IMR-90 (cell line): Measurements from ENCODE around the gene VPS52. TPM values are rescaled to one million over a fixed set of nuclear protein-coding genes. Genes with fewer than 3 reads are reported as not detected.

ENCODE experiments used
- ATAC-seq: fragments of 200-7000 bp; cut with Tn5 transposase; 2 replicates; pipeline ENCODE4 v1.9.1; 2020; ENCODE audit warnings: low read depth, mild to moderate bottlenecking, moderate library complexity
- BruUV-seq: library from RNA; stranded (reverse); fragments of 400-500 nt; replicated peaks from 2 replicates; lab custom pipeline; 2021; lab: Mats Ljungman, UMichigan
- CTCF ChIA-PET: fragments of 300-600 bp; formaldehyde crosslinking; extraction: SDS; loops from one replicate; lab custom pipeline; 2021; ENCODE audit warnings: antibody characterized with exemption; lab: Yijun Ruan, JAX
- POLR2A ChIA-PET: fragments of 300-600 bp; sonication (Branson Sonifier 250); formaldehyde crosslinking; loops from one replicate; lab custom pipeline; 2022; ENCODE audit warnings: antibody characterized with exemption; ENCODE audit not compliant: unreplicated experiment; lab: Charles Lee
- DNase-seq: peaks from one replicate; pipeline ENCODE4 v3.0.0; 2013
- H2AFZ ChIP-seq: replicated peaks from 2 replicates; pipeline ENCODE3; 2013; ENCODE audit warnings: low read length, mild to moderate bottlenecking; ENCODE audit not compliant: poor library complexity
- H2AK5ac ChIP-seq: 2 replicates; pipeline ENCODE4 v1.6.1; 2013; ENCODE audit warnings: low read depth, low read length, inconsistent platforms
- H2AK9ac ChIP-seq: replicated peaks from 2 replicates; pipeline ENCODE3; 2013; ENCODE audit warnings: mild to moderate bottlenecking, low read depth, low read length, moderate library complexity; ENCODE audit not compliant: poor library complexity
- H2BK120ac ChIP-seq: 2 replicates; pipeline ENCODE4 v1.6.1; 2013; ENCODE audit warnings: low read depth, low read length, inconsistent platforms
- H2BK15ac ChIP-seq: 3 replicates; pipeline ENCODE4 v1.6.1; 2013; ENCODE audit warnings: low read depth, low read length, inconsistent platforms
- H2BK20ac ChIP-seq: 2 replicates; pipeline ENCODE4 v1.6.1; 2013; ENCODE audit warnings: low read depth, mild to moderate bottlenecking, inconsistent platforms, low read length, moderate library complexity
- H2BK5ac ChIP-seq: 2 replicates; pipeline ENCODE4 v1.6.1; 2013; ENCODE audit warnings: mild to moderate bottlenecking, low read depth, low read length, inconsistent platforms; ENCODE audit not compliant: poor library complexity, severe bottlenecking
- H3K14ac ChIP-seq: replicated peaks from 2 replicates; pipeline ENCODE4 v1.6.1; 2013; ENCODE audit warnings: low read depth, low read length, inconsistent platforms
- H3K18ac ChIP-seq: 2 replicates; pipeline ENCODE4 v1.6.1; 2013; ENCODE audit warnings: low read depth, low read length, control low read depth
- H3K23ac ChIP-seq: 2 replicates; pipeline ENCODE4 v1.6.1; 2013; ENCODE audit warnings: low read depth, low read length, inconsistent platforms
- H3K27ac ChIP-seq: 2 replicates; pipeline ENCODE4 v1.5.1; 2013; ENCODE audit warnings: mild to moderate bottlenecking, control low read depth, low read length; ENCODE audit not compliant: insufficient read depth
- H3K27me3 ChIP-seq: 2 replicates; pipeline ENCODE4 v1.6.1; 2013; ENCODE audit warnings: low read length; ENCODE audit not compliant: control insufficient read depth, insufficient read depth
- H3K36me3 ChIP-seq: 2 replicates; pipeline ENCODE4 v1.6.1; 2013; ENCODE audit warnings: low read length, mixed read lengths; ENCODE audit not compliant: control insufficient read depth, insufficient read depth
- H3K4ac ChIP-seq: 2 replicates; pipeline ENCODE4 v1.6.1; 2013; ENCODE audit warnings: low read depth, low read length, inconsistent platforms
- H3K4me1 ChIP-seq: 2 replicates; pipeline ENCODE4 v1.6.1; 2013; ENCODE audit warnings: low read length, mixed read lengths; ENCODE audit not compliant: control insufficient read depth, insufficient read depth
- H3K4me2 ChIP-seq: 2 replicates; pipeline ENCODE4 v1.6.1; 2013; ENCODE audit warnings: low read depth, mild to moderate bottlenecking, control low read depth, low read length, moderate library complexity
- H3K4me3 ChIP-seq: 2 replicates; pipeline ENCODE4 v1.5.1; 2013; ENCODE audit warnings: low read depth, mild to moderate bottlenecking, control low read depth, low read length, moderate library complexity; ENCODE audit not compliant: insufficient read depth
- H3K56ac ChIP-seq: 2 replicates; pipeline ENCODE4 v1.6.1; 2013; ENCODE audit warnings: low read length, inconsistent platforms; ENCODE audit not compliant: insufficient read depth; ENCODE audit errors: extremely low read depth
- H3K79me1 ChIP-seq, 2 experiments: 2 replicates each; pipeline ENCODE4 v1.6.1; 2013; ENCODE audit warnings: low read length in 2 of 2, inconsistent platforms in 1 of 2, low read depth in 1 of 2
- H3K9ac ChIP-seq: 2 replicates; pipeline ENCODE4 v1.6.1; 2013; ENCODE audit warnings: low read depth, low read length, control low read depth
- H3K9me1 ChIP-seq: 2 replicates; pipeline ENCODE4 v1.6.1; 2013; ENCODE audit warnings: low read length, inconsistent platforms; ENCODE audit not compliant: insufficient read depth
- H3K9me3 ChIP-seq: 2 replicates; pipeline ENCODE4 v1.6.1; 2013; ENCODE audit warnings: low read length; ENCODE audit not compliant: control insufficient read depth, insufficient read depth
- H4K20me1 ChIP-seq: 2 replicates; pipeline ENCODE4 v1.6.1; 2013; ENCODE audit warnings: low read length, inconsistent platforms; ENCODE audit not compliant: insufficient read depth
- H4K5ac ChIP-seq: 2 replicates; pipeline ENCODE4 v1.6.1; 2013; ENCODE audit warnings: mild to moderate bottlenecking, low read depth, low read length, control low read depth
- H4K8ac ChIP-seq, 2 experiments: 2 replicates each; pipeline ENCODE4 v1.6.1; 2013; ENCODE audit warnings: low read depth in 2 of 2, low read length in 2 of 2, control low read depth in 1 of 2, inconsistent platforms in 1 of 2
- H4K91ac ChIP-seq: 2 replicates; pipeline ENCODE4 v1.6.1; 2013; ENCODE audit warnings: low read depth, low read length, inconsistent platforms; ENCODE audit not compliant: insufficient read depth
- BHLHE40 ChIP-seq: fragments of 150-350 bp; IDR thresholded peaks from 2 replicates; pipeline ENCODE4 v1.6.1; 2016; ENCODE audit warnings: mild to moderate bottlenecking, low read depth, low read length
- CEBPB ChIP-seq: IDR thresholded peaks from 2 replicates; pipeline ENCODE4 v1.6.1; 2012; ENCODE audit warnings: low read depth, low read length, improper control_type of control experiment
- ELK1 ChIP-seq: fragments of 150-350 bp; IDR thresholded peaks from 2 replicates; pipeline ENCODE4 v1.6.1; 2016; ENCODE audit warnings: low read depth, mild to moderate bottlenecking, low read length, moderate library complexity, borderline replicate concordance
- FOS ChIP-seq: fragments of 150-350 bp; IDR thresholded peaks from 2 replicates; pipeline ENCODE4 v1.6.1; 2016; ENCODE audit warnings: low read depth, low read length
- MAFK ChIP-seq: IDR thresholded peaks from 2 replicates; pipeline ENCODE4 v1.6.1; 2012; ENCODE audit warnings: low read depth, low read length, improper control_type of control experiment
- MAZ ChIP-seq: IDR thresholded peaks from 2 replicates; pipeline ENCODE4 v1.6.1; 2012; ENCODE audit warnings: low read depth, mild to moderate bottlenecking, low read length, improper control_type of control experiment, moderate library complexity, borderline replicate concordance
- MXI1 ChIP-seq: IDR thresholded peaks from 2 replicates; pipeline ENCODE4 v1.6.1; 2012; ENCODE audit warnings: low read depth, mild to moderate bottlenecking, low read length, moderate library complexity, borderline replicate concordance
- NFE2L2 ChIP-seq: fragments of 150-350 bp; IDR thresholded peaks from 2 replicates; pipeline ENCODE4 v1.6.1; 2016; ENCODE audit warnings: low read depth, mild to moderate bottlenecking, low read length
- POLR2A ChIP-seq: IDR thresholded peaks from 2 replicates; pipeline ENCODE4 v1.6.1; 2012; ENCODE audit warnings: mild to moderate bottlenecking, low read depth, low read length
- RAD21 ChIP-seq: IDR thresholded peaks from 2 replicates; pipeline ENCODE4 v1.6.1; 2012; ENCODE audit warnings: low read length, improper control_type of control experiment
- RCOR1 ChIP-seq: IDR thresholded peaks from 2 replicates; pipeline ENCODE4 v1.6.1; 2012; ENCODE audit warnings: mild to moderate bottlenecking, low read length, improper control_type of control experiment; ENCODE audit not compliant: insufficient replicate concordance
- RFX5 ChIP-seq: IDR thresholded peaks from 2 replicates; pipeline ENCODE4 v1.8.0; 2012; ENCODE audit warnings: low read depth, mild to moderate bottlenecking, low read length, moderate library complexity
- SMC3 ChIP-seq: fragments of 150-350 bp; IDR thresholded peaks from 2 replicates; pipeline ENCODE4 v1.6.1; 2016; ENCODE audit warnings: low read depth, mild to moderate bottlenecking, antibody characterized with exemption, low read length, moderate library complexity
- WGBS, 2 experiments: methylation state at CpG; one replicate each; pipeline versions ENCODE4 v1.1.5 to v1.1.7; 2013; ENCODE audit warnings: missing lambda C conversion rate in 2 of 2; ENCODE audit not compliant: insufficient read length in 1 of 2; ENCODE audit errors: extremely low coverage in 2 of 2; 5-methylcytosine and 5-hydroxymethylcytosine counted together
- dilution Hi-C: fragments of 300-500 bp; cut with HindIII; formaldehyde crosslinking; loops from one replicate; pipeline ENCODE4 v1.14.3; 2018; ENCODE audit warnings: low sequenced_read_pairs; ENCODE audit not compliant: unreplicated experiment
- in situ Hi-C: fragments of 300-500 bp; cut with MboI; formaldehyde crosslinking; loops from 3 replicates; pipeline ENCODE4 v1.14.3; 2019; ENCODE audit warnings: low sequenced_read_pairs, inconsistent platforms, mixed read lengths
- intact Hi-C: fragments of 100-400 bp; cut with micrococcal nuclease; formaldehyde crosslinking; loops from 2 replicates; pipeline ENCODE4 v1.10.0; 2022
- polyA plus RNA-seq, 3 experiments: library from polyadenylated mRNA; depleted of rRNA; stranded (reverse); fragments of >200 nt; gene quantifications; 2 replicates each; pipeline ENCODE4 v1.2.3, GENCODE V29; 2012; ENCODE audit warnings: low replicate concordance in 1 of 3
- total RNA-seq: library from RNA; depleted of rRNA; stranded (reverse); fragments of >200 nt; gene quantifications from 2 replicates; pipeline ENCODE4 v1.2.3, GENCODE V29; 2012
- TF ChIP-seq, protein P1 (sequence below): fragments of 150-350 bp; IDR thresholded peaks from 2 replicates; pipeline ENCODE4 v1.6.1; 2017; ENCODE audit warnings: mild to moderate bottlenecking, antibody characterized with exemption, low read length, low read depth

VPS52 gene
- total and polyA plus RNA-seq, 2 of the 4 experiments (the other 2 are of a cell fraction): 29.8 to 54.6 TPM

DNA sequence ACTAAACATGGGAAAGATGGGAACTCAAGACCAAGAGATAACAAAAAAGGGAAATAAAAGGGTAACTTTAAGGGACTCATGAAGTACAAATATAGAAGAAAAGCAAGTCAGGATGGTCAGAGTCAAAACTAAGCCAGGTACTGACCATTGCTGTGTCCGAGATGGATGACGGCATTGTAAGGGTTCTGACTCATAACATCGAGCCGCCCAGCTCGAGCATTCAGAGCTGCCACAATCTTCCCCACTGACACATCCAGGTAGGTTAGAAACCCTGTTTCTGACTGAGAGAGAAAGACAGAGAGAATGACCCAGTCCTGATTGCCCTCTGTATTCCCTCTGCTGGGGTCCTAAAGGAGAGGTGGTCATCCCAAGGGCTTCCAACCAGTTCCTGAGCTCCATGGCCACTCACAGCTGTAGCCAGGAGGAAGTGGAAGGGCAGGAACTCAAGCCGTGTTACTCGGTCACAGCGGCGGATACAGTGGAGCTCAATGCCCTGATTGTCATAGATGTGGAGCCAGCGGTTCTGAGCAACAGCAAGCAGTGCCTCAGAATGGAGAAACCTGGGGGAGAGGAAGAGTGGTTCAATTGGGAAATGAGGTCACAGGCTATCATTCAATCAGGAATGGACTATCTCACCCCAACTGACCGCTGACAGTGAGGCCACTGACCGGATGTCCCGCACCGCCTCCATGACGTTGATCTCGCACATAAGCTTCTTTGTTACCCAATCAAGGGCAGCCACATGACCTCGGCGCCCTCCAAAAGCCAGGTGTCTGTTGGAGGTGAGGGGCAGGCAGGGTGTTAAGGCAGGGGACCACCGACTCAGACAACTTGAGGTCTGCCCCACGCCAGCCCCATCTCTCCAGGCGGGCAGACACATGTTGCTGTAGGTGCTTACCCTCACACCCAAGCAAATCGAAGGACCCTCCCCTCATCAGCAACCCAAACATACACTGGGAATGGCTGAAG is 15.6 kb upstream of the VPS52 start:
- CTCF ChIA-PET: no interaction called here
- H3K9me3 ChIP-seq: no peaks in the 10 kb centered on the region
- H3K18ac ChIP-seq: no peak overlapping the region
- H4K91ac ChIP-seq: no peak overlapping the region
- POLR2A ChIA-PET: no interaction called here
- H3K9me1 ChIP-seq: peaks cover 3% of the 10 kb centered on the region; the same call in 1 of the 2 replicates
- H3K14ac ChIP-seq: no peak overlapping the region
- H3K4me2 ChIP-seq: no peak overlapping the region
- intact Hi-C loops: no loop called here
- H3K4ac ChIP-seq: no peak overlapping the region
- DNase-seq: no peak
- no peak overlapping the region for H2AK5ac ChIP-seq
- H3K36me3 ChIP-seq: peaks cover 45% of the 10 kb centered on the region
- H3K79me1 ChIP-seq: peaks cover 31 to 57% of the 10 kb centered on the region in 2 experiments
- dilution Hi-C loops: no loop called here
- no peak overlapping the region for H2AK9ac ChIP-seq
- H4K20me1 ChIP-seq: no peaks in the 10 kb centered on the region
- ATAC-seq: no peak
- H3K23ac ChIP-seq: no peak overlapping the region
- no peak overlapping the region for H2BK15ac ChIP-seq
- no peak overlapping the region for H3K4me3 ChIP-seq
- in situ Hi-C loops: no loop called here
- H2BK120ac ChIP-seq: no peak overlapping the region
- H2AFZ ChIP-seq: peak overlapping the region; percentile 29
- WGBS, 2 experiments: no CpG with 5 or more reads among the region's 22 CpGs
- H3K4me1 ChIP-seq: peaks cover 7% of the 10 kb centered on the region
- H4K8ac ChIP-seq: no peak overlapping the region
- no peaks in the 10 kb centered on the region for H3K27me3 ChIP-seq
- no peak overlapping the region for H3K27ac ChIP-seq
- no TSS peak for BruUV-seq
- H2BK5ac ChIP-seq: no peak overlapping the region
- no peak overlapping the region for H3K56ac ChIP-seq
- no peak overlapping the region for H3K9ac ChIP-seq
- no peak overlapping the region for H2BK20ac ChIP-seq
- no peak overlapping the region for H4K5ac ChIP-seq
- TF ChIP-seq FOS (no peak), RFX5 (no peak), MAFK (no peak), MXI1 (no peak), MAZ (no peak), POLR2A (no peak), ELK1 (no peak), RCOR1 (no peak), CEBPB (no peak), SMC3 (no peak), BHLHE40 (no peak), RAD21 (no peak), NFE2L2 (no peak)
- TF ChIP-seq, protein P1, sequence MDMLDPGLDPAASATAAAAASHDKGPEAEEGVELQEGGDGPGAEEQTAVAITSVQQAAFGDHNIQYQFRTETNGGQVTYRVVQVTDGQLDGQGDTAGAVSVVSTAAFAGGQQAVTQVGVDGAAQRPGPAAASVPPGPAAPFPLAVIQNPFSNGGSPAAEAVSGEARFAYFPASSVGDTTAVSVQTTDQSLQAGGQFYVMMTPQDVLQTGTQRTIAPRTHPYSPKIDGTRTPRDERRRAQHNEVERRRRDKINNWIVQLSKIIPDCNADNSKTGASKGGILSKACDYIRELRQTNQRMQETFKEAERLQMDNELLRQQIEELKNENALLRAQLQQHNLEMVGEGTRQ: no peak
